ENCODE results near the gene TMPRSS6.

GRCh38 chr22:37036655-37037377 lies 72.7 kb downstream of the TMPRSS6 start:
- TF ChIP-seq, protein P1, sequence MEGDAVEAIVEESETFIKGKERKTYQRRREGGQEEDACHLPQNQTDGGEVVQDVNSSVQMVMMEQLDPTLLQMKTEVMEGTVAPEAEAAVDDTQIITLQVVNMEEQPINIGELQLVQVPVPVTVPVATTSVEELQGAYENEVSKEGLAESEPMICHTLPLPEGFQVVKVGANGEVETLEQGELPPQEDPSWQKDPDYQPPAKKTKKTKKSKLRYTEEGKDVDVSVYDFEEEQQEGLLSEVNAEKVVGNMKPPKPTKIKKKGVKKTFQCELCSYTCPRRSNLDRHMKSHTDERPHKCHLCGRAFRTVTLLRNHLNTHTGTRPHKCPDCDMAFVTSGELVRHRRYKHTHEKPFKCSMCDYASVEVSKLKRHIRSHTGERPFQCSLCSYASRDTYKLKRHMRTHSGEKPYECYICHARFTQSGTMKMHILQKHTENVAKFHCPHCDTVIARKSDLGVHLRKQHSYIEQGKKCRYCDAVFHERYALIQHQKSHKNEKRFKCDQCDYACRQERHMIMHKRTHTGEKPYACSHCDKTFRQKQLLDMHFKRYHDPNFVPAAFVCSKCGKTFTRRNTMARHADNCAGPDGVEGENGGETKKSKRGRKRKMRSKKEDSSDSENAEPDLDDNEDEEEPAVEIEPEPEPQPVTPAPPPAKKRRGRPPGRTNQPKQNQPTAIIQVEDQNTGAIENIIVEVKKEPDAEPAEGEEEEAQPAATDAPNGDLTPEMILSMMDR (IDR thresholded peaks at IDR 0.05) = no peak
- no peak for TF ChIP-seq POLR2A (IDR thresholded peaks at IDR 0.05)

Measured in Peyer's patch (tissue), 4 donors.